GM12874 (cell line): Measurements from ENCODE around the gene SLC7A14.

Source experiments
- CTCF ChIP-seq: IDR thresholded peaks from 2 replicates; pipeline ENCODE4 v1.5.1; 2011; ENCODE audit warnings: low read depth, mild to moderate bottlenecking, control low read depth, low read length, moderate library complexity; ENCODE audit not compliant: insufficient read depth

Gene SLC7A14

GRCh38 chr3:170555329-170555728 lies 30.5 kb downstream of the SLC7A14 start:
- TF ChIP-seq CTCF: no peak

- TF ChIP-seq CTCF: no peak
Observed at GRCh38 chr3:170553788-170554757, 31.8 kb downstream of the SLC7A14 start.

GRCh38 chr3:170551252-170551651 lies 34.6 kb downstream of the SLC7A14 start:
- no peak for TF ChIP-seq CTCF

- TF ChIP-seq CTCF: no peak
Observed at GRCh38 chr3:170542704-170543103, 43.2 kb downstream of the SLC7A14 start.

- no peak for TF ChIP-seq CTCF
Observed at GRCh38 chr3:170539897-170540296, 46.0 kb downstream of the SLC7A14 start.

- TF ChIP-seq CTCF: no peak
Observed at GRCh38 chr3:170536712-170537111, 49.2 kb downstream of the SLC7A14 start.

- no peak for TF ChIP-seq CTCF
Observed at GRCh38 chr3:170534227-170534626, 51.6 kb downstream of the SLC7A14 start.
